ENCODE results near the gene VARS1. TPM values are rescaled to one million over a fixed set of nuclear protein-coding genes. Genes with fewer than 3 reads are reported as not detected.
"Not testable (repeated sequence)": the region's sequence is repeated elsewhere in the genome, so short reads cannot be mapped to it uniquely, and the experiment has no call there.

VARS1 gene
- total and polyA plus RNA-seq, 2 experiments from 2014 or later: 71.2 to 137 TPM

DNA sequence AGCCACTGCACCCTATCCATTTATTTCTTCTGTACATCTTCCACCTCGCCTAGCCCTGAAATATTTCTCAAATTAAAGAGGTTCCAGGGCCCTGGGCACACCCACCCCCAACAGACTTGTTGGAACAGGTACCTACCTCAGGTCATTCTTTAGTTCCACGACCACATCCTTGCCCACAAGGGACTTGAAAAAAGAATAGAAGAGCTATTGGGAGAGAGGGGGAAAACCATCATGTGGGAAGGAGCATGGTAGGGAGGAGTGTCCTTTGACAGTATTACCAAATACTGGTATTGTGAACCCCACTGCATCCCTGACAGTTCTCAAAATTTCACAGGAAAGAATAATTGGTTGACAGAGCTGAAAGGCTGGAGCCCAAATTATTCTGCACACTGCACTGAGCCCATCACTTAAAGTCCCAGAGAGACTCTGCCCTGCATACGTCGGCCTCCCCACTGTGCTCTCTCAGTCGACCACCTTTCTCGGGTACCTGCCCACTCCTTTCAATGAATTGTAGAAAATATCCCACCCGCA, 10.5 kb upstream of the VARS1 start (continued):
- TF ChIP-seq ZNF462 (CRISPR knock-in tag; IDR thresholded peaks at IDR 0.05) (no peak), NANOG (IDR thresholded peaks at IDR 0.05; ENCODE audit: borderline replicate concordance) (no peak), ZNF114 (CRISPR knock-in tag; IDR thresholded peaks at IDR 0.05) (no peak), POLR2AphosphoS5 (IDR thresholded peaks at IDR 0.05; ENCODE audit: low read depth) (no peak), EZH2 (IDR thresholded peaks at IDR 0.05; ENCODE audit: low read depth, unreplicated experiment) (no peak)
- TF ChIP-seq, protein P1, sequence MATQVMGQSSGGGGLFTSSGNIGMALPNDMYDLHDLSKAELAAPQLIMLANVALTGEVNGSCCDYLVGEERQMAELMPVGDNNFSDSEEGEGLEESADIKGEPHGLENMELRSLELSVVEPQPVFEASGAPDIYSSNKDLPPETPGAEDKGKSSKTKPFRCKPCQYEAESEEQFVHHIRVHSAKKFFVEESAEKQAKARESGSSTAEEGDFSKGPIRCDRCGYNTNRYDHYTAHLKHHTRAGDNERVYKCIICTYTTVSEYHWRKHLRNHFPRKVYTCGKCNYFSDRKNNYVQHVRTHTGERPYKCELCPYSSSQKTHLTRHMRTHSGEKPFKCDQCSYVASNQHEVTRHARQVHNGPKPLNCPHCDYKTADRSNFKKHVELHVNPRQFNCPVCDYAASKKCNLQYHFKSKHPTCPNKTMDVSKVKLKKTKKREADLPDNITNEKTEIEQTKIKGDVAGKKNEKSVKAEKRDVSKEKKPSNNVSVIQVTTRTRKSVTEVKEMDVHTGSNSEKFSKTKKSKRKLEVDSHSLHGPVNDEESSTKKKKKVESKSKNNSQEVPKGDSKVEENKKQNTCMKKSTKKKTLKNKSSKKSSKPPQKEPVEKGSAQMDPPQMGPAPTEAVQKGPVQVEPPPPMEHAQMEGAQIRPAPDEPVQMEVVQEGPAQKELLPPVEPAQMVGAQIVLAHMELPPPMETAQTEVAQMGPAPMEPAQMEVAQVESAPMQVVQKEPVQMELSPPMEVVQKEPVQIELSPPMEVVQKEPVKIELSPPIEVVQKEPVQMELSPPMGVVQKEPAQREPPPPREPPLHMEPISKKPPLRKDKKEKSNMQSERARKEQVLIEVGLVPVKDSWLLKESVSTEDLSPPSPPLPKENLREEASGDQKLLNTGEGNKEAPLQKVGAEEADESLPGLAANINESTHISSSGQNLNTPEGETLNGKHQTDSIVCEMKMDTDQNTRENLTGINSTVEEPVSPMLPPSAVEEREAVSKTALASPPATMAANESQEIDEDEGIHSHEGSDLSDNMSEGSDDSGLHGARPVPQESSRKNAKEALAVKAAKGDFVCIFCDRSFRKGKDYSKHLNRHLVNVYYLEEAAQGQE (IDR thresholded peaks at IDR 0.05; ENCODE audit: unreplicated experiment): no peak

GRCh38 chr6:31801031-31801927, 5.7 kb upstream of the VARS1 start:
- H3K27me3 Mint-ChIP-seq (ENCODE audit: insufficient read depth, low read depth, poor library complexity); H3K9me2 ChIP-seq (ENCODE audit: insufficient read depth); H3K4me3 Mint-ChIP-seq; H3K36me3 ChIP-seq (ENCODE audit: insufficient read depth); H3K27me3 ChIP-seq (ENCODE audit: insufficient read depth); DNase-seq (ENCODE audit: low spot score); H4K20me1 ChIP-seq (replicated peaks; ENCODE audit: insufficient read depth); H2AFZ ChIP-seq; H3K4me1 ChIP-seq (ENCODE audit: insufficient read depth); H3K4me3 ChIP-seq; H3K27ac ChIP-seq (ENCODE audit: low read depth); H3K27ac Mint-ChIP-seq; ATAC-seq; H3K4me1 Mint-ChIP-seq; H3K4me2 ChIP-seq; H3K9me3 Mint-ChIP-seq: not testable (repeated sequence)
- H3K36me3 Mint-ChIP-seq (ENCODE audit: low read depth): peaks cover 42% of the 10 kb centered on the region
- peaks cover 37% of the 10 kb centered on the region for H3K79me2 ChIP-seq (replicated peaks; ENCODE audit: insufficient read depth)
- H3F3A ChIP-seq (replicated peaks; ENCODE audit: low read depth): peaks cover 36% of the 10 kb centered on the region

All from GM23338 (cell line).